Activated naive CD4-positive, alpha-beta T cell treated with anti-CD3 and anti-CD28 coated beads, Interleukin-2, amount 50 U/mL, for 72 hours (primary cell): Measurements from ENCODE around the gene CSNK1A1. TPM values are rescaled to one million over a fixed set of nuclear protein-coding genes. Genes with fewer than 3 reads are reported as not detected.
"Not testable (repeated sequence)": the region's sequence is repeated elsewhere in the genome, so short reads cannot be mapped to it uniquely, and the experiment has no call there.

Experiments used
- ATAC-seq, 2 donors: fragments of 150-1000 bp; cut with Tn5 transposase; 2 replicates each; pipeline ENCODE4 v1.10.0; 2021; ENCODE audit warnings: mild to moderate bottlenecking in 2 of 2, moderate library complexity in 2 of 2
- DNase-seq, 2 donors: peaks; one replicate each; pipeline ENCODE4 v3.0.0; 2021 to 2022; ENCODE audit warnings: low spot score in 2 of 2
- H3K27ac Mint-ChIP-seq, 2 donors: one replicate each; pipeline ENCODE4 v1.8.0; 2022; ENCODE audit warnings: mild to moderate bottlenecking in 2 of 2, mixed read lengths in 2 of 2
- H3K36me3 Mint-ChIP-seq, 2 donors: one replicate each; pipeline ENCODE4 v1.8.0; 2022; ENCODE audit warnings: mixed read lengths in 2 of 2
- H3K9me3 Mint-ChIP-seq, 2 donors: one replicate each; pipeline ENCODE4 v1.8.0; 2022; ENCODE audit warnings: mixed read lengths in 2 of 2
- total RNA-seq, 2 donors: library from RNA; stranded (reverse); gene quantifications; one replicate each; pipeline ENCODE4 v1.2.3, GENCODE V29; 2022

Gene CSNK1A1
- total RNA-seq, 2 donors from 2014 or later, result 148 to 197 TPM

DNA sequence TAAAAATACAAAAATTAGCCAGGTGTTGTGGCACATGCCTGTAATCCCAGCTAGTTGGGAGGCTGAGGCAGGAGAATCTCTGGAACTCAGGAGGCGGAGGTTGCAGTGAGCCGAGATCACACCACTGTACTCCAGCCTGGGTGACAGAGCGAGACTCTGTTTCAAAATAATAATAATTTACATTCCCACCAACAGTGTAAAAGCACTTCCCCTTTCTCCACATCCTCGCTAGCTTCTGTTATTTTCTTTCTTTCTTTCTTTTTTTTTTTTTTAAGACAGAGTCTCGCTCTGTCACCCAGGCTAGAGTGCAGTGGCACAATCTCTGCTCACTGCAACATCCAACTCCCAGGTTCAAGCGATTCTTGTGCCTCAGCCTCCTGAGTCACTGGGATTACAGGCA, 89.3 kb downstream of the CSNK1A1 start:
- not testable (repeated sequence) for DNase-seq, H3K36me3 Mint-ChIP-seq, H3K27ac Mint-ChIP-seq, ATAC-seq, H3K9me3 Mint-ChIP-seq

DNA sequence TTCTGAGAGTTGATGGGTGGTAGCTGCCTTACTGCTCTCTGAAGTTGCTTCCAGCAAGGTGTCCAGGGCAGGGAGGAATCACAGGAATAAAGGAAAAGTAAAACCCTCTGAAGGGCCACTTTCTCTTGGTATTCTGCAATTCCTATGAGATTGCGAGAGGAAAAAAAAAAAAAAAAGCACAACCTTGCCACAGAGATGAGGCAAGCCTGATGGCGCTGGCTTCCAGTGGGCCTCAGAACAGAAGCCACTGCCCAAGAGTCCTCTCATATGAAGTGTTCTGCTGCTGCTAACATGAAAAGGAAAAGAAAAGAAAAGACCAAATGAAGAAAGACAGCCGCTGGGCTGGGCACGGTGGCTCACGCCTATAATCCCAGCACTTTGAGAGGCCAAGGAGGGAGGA, 91.3 kb downstream of the CSNK1A1 start:
- no peaks in the 10 kb centered on the region for H3K9me3 Mint-ChIP-seq
- DNase-seq (no peak), ATAC-seq (no peak)
- no peak overlapping the region for H3K27ac Mint-ChIP-seq
- no peaks in the 10 kb centered on the region for H3K36me3 Mint-ChIP-seq

DNA sequence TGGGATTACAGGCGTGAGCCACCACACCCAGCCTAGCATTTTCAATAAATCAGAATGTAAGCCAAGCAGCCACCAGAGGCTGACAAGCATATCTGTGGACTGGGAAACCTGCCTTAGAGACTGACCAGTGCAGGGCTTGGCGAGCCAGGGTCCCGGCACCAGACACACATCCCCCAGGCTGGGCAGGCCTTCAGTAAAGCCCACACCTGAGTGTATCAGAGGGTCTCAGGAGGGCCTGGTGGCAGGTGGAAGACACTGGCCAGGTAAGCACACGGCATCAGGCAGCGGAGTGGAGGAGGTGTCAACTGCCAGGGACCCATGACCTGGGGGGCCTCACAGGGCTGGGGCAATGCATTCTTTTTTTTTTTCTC, 93.9 kb downstream of the CSNK1A1 start:
- ATAC-seq (no peak), DNase-seq (no peak)
- Mint-ChIP-seq H3K36me3 (no peaks in the 10 kb centered on the region), H3K9me3 (no peaks in the 10 kb centered on the region), H3K27ac (no peak overlapping the region)

DNA sequence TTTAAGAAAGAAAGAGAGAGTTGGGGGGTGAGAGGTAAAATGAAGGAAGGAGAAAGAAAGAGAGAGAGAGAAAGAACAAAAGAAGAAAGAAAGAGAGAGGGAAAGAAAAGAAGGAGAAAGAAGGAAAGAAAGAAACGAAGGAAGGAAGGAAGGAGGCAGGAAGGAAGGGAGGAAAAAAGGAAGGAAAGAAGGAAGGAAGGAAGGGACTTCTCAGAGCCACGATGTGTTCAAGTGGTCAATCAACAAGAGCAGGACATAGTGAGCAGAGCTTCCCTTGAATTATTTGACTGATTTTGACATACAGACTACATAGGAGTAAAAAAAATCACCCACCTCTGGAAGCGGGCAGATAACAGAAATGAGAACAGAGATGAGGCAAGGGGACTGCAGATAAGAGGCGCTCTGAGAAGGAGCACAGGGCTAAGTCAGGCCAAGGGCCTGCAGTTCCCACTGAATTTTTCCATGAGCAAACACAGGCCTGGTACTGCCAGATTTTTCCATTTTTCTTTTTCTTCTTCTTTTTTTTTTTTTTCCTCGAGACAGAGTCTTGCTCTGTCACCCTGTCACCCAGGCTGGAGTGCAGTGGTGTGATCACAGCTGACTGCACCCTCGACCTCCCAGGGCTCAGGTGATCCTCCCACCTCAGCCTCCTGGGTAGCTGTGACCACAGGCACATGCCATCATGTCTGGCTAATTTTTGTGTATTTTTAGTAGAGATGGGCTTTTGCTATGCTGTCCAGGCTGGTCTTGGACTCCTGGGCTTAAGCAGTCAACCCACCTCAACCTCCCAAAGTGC, 94.4 kb downstream of the CSNK1A1 start:
- Mint-ChIP-seq H3K9me3 (no peaks in the 10 kb centered on the region), H3K36me3 (no peaks in the 10 kb centered on the region), H3K27ac (no peak overlapping the region)
- no peak for DNase-seq
- no peak for ATAC-seq

DNA sequence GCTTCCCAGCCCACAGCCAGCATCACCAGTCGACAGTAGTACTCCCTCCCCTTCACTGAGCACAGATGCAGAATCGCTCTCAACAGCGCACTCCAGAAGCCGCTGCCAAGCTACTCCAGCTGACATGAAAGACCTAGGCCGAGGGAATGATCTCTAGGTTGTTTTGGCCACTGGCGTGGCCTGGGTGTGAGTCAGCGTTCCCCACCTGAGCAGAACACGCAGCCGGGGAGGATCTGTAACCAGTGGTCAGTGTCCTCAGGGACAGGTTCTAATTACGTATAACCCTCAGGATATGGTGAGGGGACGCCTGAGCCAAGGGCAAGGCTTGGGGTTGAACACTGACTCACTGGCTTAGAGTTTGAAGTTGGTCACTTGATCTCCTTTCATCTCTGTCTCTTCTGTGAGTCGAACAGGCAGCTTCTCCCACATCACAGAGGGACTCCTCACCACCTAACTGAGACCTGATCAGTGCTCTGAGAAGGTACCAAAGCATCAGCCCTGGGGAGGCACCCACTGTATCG, 95.3 kb downstream of the CSNK1A1 start:
- no peaks in the 10 kb centered on the region for H3K9me3 Mint-ChIP-seq
- ATAC-seq (peak; percentile 60 to 78), DNase-seq (no peak)
- H3K27ac Mint-ChIP-seq, result peak overlapping the region; percentile 13 to 58
- H3K36me3 Mint-ChIP-seq, result no peaks in the 10 kb centered on the region

DNA sequence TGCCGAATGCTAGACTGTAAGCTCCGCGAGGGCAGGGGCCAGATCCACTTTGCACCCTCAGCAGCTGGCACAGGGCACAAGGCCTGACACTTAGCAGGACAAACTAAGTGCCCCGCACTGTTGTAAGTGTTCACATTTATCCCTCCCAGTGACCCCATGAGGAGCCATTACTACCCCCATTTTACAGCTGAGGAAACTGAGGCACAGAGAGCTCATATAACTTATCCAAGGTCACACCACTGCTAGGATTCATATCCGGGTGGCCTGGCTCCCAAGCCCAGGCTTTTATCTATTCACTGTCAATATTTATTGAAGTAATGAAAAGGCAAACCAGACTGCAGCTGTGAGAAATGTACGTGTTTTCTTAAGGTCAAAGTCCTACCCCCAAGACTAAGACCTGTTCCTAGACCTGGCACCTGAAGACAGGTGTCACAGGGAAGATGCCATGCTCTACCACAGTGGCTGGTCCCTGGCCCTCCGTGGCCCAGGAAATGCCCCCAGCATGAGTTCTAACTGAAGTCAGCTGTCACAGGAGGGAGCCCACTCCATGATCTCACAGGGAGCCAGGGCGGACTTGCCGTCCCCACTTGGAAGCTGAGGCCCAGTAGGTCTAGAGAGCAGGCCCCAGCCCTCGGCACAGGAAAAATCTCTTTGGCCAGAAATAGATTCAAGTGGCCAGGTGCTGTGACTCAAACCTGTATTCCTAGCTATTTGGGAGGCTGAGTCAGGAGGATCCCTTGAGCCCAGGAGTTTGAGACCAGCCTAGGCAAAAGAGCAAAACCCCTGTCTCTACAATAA, 97.4 kb downstream of the CSNK1A1 start:
- Mint-ChIP-seq H3K36me3 (no peaks in the 10 kb centered on the region), H3K9me3 (no peaks in the 10 kb centered on the region), H3K27ac (no peak overlapping the region)
- DNase-seq, result no peak
- ATAC-seq, result no peak

DNA sequence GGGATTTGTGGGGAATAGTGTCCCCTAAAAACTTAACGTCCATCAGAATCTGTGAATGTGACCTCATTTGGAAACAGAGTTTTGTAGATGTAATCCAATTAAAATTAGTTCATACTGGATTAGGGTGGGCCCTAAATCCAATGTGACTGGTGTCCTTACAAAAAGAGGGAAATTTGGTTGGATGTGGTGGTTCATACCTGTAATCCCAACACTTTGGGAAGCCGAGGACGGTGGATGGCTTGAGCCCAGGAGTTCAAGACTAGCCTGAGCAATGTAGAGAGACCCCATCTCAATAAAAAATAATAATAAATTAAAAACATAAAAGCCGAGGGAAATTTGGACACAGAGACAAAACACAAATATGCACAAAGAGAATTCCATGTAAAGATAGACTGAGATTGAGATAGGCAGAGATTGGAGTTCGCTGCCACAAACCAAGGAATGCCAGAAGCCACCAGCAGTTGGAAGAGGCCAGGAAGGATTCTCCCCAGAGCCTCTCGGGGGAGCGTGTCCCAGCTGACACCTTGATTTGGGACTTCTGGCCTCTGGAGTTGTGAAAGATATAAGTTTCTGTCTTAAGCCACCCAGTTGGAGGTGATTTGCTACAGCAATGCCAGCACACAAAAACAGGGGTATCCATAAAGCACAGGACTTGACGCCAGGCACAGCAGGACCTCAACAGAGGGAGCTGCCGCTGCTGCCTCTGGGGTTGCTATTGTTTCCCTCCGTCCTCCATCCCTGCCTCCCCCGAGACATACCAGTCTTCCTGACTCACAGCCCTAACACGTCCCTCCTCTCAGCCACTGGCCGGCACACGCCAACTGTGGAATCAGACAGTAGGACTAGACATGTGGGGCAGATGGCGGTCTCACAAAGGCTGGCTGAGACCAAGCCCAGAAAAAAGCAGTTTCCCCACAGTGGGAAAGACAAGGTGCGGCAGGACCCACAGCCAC, 98.3 kb downstream of the CSNK1A1 start:
- DNase-seq (no peak), ATAC-seq (no peak)
- Mint-ChIP-seq H3K36me3 (no peaks in the 10 kb centered on the region), H3K9me3 (no peaks in the 10 kb centered on the region), H3K27ac (no peak overlapping the region)

DNA sequence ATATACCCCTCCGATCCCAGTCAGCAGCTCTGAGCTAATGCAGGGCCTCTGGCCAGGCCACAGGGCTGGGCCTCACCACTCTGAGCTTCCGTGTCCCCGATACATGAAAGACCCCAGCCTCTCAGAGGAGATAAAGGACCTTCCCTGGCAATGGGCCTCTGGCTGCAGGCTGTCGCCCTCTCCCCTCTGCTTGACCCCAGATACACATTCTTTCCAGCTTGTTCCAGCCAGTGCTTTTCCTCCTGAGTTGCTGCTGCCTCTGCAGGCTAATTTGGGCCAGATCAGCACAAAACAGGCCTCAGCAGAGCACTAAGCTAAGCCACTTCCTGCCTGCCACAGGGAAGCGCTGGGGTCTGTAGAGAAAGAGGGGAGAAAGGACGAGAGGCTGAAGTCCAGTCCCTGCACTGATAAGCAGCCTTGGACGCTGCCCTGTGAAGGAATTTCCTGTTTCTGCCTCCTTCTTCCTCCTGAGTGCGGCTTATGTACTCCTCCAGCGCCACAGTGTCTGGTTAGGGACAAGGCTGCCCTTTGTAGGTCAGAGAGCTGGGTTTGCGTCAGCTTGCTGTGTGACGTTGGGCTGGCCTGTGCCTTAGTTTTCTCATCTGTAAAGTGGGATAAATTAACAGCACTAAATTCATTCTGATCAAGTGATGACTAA, 99.1 kb downstream of the CSNK1A1 start:
- Mint-ChIP-seq H3K36me3 (no peaks in the 10 kb centered on the region), H3K27ac (peak overlapping the region in 1 of 2 donors; percentile 10), H3K9me3 (no peaks in the 10 kb centered on the region)
- ATAC-seq (no peak), DNase-seq (no peak)

DNA sequence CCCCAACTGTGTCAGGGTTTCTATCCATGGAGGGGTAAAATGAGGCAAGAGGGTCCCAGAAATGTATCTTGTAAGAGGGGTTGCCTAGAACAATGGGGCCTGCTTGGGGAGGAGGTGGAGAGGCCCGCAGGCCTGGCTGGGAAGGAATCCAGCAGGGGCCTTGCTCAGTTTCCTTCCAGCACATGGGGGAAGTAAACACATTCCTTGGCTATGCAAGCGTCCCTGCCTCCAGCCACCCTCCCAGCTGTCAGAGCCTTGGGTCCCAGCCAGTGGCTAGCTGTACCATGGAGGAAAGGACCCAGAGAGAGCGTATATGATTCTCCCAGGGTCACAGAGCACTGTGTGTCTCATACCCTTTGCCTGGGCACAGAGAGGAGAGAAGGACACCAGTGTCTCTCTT, 101.0 kb downstream of the CSNK1A1 start:
- DNase-seq, result no peak
- no peaks in the 10 kb centered on the region for H3K36me3 Mint-ChIP-seq
- no peak for ATAC-seq
- H3K9me3 Mint-ChIP-seq, result no peaks in the 10 kb centered on the region
- no peak overlapping the region for H3K27ac Mint-ChIP-seq

DNA sequence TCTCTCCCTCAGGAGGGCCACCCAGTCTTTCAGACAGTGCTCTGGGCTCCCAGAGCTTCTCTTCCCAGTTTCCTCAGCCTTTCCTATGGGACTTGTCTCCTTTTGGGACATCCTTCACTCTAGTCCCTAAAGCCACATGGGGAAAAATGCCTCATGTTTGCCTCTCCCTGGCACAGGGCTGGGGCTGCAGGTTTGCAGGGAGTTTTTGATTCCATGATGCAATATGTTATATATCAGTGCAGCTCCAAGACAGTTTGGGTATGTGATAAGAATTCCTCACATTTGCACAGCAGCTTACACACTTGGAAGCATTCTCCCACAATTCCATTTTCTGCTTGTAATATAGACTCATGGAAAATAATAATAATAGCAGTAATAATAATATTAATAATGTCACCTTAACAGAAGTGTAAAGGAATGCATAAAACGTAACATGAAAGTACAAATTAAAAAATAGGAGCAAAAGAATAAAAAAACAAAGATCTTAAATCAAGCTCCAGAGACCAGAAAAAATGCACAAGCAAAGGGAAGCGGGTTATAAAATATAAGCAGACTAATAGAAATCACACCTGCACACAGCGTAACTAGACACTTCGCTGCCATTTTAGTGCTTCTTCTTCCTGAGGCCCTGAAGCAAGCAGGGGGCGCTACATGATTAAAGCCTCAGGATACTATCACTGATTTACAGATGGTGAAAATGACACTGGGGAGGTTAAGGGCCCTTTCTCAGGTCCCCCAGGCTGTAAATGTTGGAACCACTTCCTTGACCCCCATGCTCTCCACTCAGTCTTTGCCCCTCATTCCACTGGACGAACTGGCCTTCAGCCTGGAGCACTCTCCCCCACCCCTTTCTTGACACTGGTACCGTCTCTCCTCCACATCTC, 102.2 kb downstream of the CSNK1A1 start:
- Mint-ChIP-seq H3K36me3 (no peaks in the 10 kb centered on the region), H3K27ac (no peak overlapping the region), H3K9me3 (no peaks in the 10 kb centered on the region)
- no peak for DNase-seq
- ATAC-seq, result peak in 1 of 2 donors; percentile 43

DNA sequence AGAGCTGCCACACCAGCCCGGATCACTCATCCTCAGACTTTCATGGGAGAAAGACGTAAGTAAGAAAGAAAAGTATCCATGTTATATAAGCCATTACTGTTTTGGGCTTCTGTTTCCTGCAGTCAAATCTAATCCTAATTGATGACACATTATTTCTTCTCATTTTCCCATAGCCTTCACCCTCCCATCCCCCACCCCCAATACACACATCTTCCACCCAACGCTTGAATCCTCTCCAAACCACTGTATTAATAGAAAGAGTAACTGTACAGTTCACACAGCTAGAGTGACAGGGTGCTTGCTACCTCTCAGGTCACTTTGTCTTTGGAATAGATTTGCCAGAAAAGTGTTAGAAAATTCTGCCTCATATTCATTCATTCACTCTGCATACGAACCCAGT, 102.8 kb downstream of the CSNK1A1 start:
- Mint-ChIP-seq H3K27ac (no peak overlapping the region), H3K36me3 (no peaks in the 10 kb centered on the region), H3K9me3 (no peaks in the 10 kb centered on the region)
- DNase-seq (no peak), ATAC-seq (no peak)

DNA sequence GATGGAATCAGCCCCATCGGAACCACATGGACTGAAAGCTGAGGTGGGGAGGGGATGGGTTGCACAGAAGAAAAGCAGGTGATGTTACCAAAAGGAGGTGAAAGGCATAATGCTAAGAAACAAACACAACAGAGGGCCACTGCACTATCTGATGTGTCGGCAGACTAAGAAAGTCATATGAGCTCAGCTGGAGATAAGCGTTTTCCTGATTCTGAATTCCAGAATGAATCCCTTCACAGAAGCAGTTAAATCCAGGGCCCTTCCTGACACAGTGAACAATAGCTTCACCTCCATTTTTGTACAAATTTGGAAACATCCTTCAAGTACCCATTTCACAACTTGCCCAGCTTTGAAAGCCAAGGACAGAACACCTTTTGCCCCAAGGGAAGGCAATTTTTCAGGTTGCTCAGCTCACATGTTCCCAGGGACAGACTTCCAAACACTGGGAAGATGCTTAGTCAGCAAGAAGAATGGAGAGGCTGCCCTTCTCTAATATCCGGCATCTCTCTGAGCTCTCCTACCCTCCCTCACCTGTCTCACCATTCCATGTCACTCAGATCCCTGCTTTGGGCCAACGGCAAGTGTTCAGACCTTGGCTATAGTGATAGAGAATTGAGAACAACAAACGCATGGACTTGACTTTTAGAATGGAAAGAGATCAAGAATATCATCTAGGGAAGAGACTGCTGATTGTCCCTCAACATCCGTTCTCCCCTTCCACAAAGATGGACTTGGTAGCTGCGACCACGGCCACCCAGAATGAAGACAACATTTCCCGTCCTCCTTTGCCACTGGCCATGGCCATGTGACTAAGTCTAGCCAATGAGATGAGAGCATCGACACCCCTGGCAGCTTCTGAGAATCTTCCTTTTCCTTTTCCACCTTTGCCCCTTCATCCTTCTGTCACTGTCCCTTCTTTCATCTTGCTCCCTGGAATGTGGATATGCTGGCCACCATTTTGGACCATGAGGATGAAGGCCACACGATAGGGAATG, 103.6 kb downstream of the CSNK1A1 start:
- H3K27ac Mint-ChIP-seq, result no peak overlapping the region

DNA sequence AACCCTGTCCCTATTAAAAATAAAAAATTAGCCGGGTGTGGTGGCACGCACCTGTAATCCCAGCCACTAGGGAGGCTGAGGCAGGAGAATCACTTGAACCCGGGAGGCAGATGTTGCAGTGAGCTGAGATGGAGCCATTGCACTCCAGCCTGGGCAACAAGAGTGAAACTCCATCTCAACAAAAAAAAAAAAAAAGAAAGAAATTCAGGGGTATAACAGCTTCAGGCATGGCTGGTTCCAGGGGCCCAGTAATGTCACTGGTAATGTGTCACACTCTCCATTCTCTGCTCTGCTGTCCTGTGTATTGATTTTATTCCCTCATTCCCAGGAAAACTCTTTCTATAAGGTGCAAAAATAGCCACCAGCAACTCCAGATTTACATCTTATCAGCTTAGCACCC, 104.4 kb downstream of the CSNK1A1 start:
- H3K36me3 Mint-ChIP-seq, DNase-seq, H3K27ac Mint-ChIP-seq, ATAC-seq, H3K9me3 Mint-ChIP-seq: not testable (repeated sequence)

More for the DNA sequence above, 103.6 kb downstream of the CSNK1A1 start:
- no peak for DNase-seq
- no peaks in the 10 kb centered on the region for H3K9me3 Mint-ChIP-seq
- ATAC-seq, result no peak
- H3K36me3 Mint-ChIP-seq, result no peaks in the 10 kb centered on the region

DNA sequence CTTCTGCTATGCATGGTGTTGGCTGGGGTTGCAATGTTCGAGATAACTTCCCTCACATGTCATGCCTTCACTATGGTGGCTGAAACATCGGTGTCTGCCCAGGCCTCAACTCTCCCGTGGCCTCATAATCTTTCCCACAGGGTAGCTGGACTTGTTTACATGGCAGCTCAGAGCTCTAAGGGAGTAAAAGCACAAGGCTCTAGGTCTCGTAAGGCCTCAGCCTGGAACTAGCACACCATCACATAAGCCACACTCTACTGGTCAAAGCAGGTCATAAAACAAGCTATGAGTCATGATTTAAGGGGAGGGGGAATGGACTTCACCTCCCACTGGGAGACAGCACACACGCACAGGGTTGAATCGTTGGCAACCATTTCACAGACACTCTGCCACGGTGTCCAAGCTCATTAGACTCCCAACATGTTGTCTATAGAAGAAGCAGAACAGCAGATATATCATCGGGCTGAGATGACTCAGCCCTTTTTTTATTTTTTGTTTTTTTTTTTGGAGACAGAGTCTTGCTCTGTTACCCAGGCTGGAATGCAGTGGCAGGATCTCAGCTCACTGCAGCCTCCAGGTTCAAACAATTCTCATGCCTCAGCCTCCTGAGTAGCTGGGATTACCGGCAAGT, 105.4 kb downstream of the CSNK1A1 start:
- no peaks in the 10 kb centered on the region for H3K9me3 Mint-ChIP-seq
- ATAC-seq (no peak), DNase-seq (no peak)
- H3K27ac Mint-ChIP-seq, result no peak overlapping the region
- no peaks in the 10 kb centered on the region for H3K36me3 Mint-ChIP-seq
